ENCODE measurements around the gene DIS3L2.
"Not testable (repeated sequence)": the region's sequence is repeated elsewhere in the genome, so short reads cannot be mapped to it uniquely, and the experiment has no call there.

The DIS3L2 gene

GRCh38 chr2:232307854-232308253 is 346.3 kb downstream of the DIS3L2 start:
- no peak for DNase-seq

GRCh38 chr2:232308986-232309385 is 347.5 kb downstream of the DIS3L2 start:
- no peak for DNase-seq

GRCh38 chr2:232309592-232309991 is 348.1 kb downstream of the DIS3L2 start:
- no peak for DNase-seq

GRCh38 chr2:232310121-232310520 is 348.6 kb downstream of the DIS3L2 start:
- DNase-seq = no peak

DNA sequence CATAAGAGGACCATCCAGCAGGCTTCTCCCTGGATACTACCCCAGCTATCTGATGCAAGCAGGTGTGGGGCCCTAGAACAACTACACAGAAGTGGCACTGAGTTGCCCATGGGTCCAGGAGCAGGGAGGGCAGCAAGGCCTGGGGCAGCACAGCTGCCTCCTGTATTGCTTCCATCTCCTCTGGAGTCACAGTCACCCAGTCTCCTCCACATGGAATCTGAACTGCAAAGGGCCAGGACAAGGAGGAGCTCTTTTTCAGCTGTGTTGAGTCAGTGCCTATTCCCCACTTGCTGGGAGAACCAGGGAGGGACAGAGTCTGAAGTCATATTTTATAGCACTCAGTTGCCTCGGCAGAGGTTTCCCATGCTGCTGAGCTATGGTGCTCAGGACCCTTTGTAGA is 349.2 kb downstream of the DIS3L2 start:
- DNase-seq = no peak

- DNase-seq = not testable (repeated sequence)
These were observed 352.1 kb downstream of the DIS3L2 start for GRCh38 chr2:232313645-232314044.

GRCh38 chr2:232315049-232315922 is 353.8 kb downstream of the DIS3L2 start:
- DNase-seq = no peak

- no peak for DNase-seq
These were observed 354.4 kb downstream of the DIS3L2 start for GRCh38 chr2:232315923-232316299.

GRCh38 chr2:232316461-232317330 is 355.2 kb downstream of the DIS3L2 start:
- no peak for DNase-seq

GRCh38 chr2:232318169-232318855 is 356.8 kb downstream of the DIS3L2 start:
- DNase-seq = no peak

DNA sequence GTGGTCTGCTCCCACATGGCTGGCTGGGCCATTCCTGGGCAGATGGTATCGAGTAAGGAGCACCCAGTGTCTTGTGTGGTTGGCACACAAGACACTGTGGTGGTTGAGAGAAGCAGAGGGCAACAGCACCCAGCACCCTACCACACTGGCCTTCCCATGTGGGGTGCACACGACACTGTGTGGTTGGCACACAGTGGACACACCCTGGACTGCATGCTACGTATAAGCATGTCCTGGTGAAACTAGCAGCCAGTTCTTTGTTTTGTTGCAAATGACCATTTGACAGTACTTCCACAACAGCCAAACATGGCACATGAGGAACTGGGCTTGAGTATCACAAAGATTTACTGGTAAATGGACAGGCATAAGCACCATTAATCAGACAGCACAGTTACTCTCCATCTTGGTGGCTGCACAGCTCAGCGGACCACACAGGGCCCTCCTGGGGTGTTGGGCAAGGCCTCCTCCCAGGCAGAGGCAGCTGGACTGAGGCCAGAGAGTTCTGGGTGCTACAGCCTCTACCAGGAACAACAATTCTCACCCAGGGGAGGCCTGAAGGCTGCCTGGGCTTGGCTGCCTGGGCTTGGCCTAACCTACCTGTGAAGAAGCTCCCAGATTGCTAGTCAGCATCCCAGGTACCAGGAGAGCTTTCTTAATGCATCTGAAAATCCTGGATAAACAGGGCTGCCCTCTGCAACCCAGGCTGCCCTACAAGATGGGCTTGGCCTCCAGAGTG is 357.7 kb downstream of the DIS3L2 start:
- DNase-seq = no peak

GRCh38 chr2:232319803-232320442 is 358.4 kb downstream of the DIS3L2 start:
- no peak for DNase-seq

- no peak for DNase-seq
These were observed 358.9 kb downstream of the DIS3L2 start for GRCh38 chr2:232320443-232320803.

DNA sequence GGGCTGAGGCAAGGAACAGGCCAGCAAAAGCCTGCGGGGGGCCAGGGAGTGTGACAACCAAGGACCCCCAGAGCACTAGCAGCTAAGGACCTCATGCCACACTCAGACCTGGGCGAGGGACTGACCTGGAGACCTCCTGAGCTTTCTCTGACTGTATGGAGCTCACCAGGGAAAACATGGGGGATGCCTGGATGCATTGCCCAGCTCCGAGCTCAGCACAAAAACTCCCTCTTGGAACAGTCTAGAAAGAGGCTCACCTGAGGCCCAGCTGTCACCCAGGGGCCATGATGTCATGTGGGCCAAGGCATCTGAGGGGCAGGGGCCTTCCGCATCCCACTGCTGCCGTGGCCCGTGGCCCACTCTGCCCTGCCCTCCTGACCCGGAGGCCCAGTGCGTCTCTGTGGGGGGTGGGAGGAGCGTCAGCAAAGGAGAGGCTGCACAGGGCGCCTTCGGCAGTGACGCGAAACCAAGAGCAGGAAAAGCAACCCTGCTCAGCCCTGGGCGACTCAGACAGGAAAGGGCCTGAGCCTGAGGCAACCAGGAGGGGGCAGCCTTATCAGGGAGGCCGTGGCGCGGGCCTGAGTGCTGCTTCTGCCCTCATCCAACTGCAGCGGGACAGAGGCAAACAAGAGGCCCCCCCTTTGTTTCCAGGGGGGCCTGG is 359.8 kb downstream of the DIS3L2 start:
- no peak for DNase-seq

DNA sequence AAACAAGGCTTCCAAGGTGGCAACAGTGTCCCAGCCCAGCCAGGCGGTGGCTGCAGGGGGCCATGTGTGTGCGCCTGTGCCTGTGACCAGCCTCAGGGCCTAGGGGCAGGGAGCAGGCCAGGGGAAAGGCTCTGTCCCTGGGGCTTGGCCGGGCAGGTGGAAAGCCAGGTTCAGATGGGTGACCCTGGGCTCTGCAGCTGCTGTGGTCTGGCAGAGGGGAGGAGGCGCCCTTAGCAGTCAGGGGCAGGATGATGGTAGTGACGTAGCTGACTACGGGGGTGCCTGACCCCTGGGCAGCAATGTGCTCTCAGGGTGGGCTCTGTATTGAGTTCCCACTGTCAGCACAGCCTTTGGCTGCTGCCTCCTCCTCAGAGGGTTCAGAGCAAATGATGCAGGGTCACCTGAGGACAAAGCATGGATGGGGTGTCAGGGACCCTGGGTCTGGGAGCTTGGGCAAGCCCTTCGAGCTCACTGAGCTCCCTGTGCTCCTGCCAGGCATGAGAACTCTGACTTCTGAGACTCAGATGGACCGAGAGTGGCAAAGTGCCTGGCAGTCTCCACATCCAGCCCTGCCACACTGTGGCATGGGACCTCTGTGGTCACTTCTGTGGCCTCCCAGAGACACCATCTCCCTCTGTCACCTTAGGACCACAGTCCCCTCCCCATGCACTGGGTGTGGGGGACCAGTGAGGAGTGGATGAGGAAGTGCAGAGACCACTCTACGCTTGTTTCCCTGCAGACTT is 360.5 kb downstream of the DIS3L2 start:
- DNase-seq = no peak

GRCh38 chr2:232322560-232323327 is 361.2 kb downstream of the DIS3L2 start:
- no peak for DNase-seq

GRCh38 chr2:232323328-232323650 is 361.8 kb downstream of the DIS3L2 start:
- no peak for DNase-seq

DNA sequence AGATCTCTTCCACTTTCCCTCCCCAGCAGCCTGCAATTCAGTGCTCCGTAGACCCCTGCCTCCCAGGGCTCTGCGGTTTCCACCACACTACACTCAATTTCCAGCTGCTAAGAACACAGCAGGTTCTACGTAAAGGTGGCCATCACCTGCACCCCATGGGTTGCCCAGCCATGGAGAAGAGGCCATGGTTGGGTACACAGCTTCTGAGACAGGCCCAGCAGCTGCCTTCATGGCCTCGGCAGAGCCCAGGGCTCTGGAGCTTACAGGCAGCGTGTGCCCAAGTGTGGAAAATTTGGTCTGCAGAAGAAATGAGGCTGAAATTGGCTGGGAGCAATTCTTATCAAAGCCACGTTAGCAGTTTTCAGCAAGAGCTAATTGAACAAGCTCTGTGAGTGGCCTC is 362.5 kb downstream of the DIS3L2 start:
- not testable (repeated sequence) for DNase-seq

- DNase-seq = no peak
These were observed 363.3 kb downstream of the DIS3L2 start for GRCh38 chr2:232324778-232325177.

Measured in NCI-H1694 (cell line).